Ovary (tissue), 3 donors: ENCODE data around the gene WNT9A.

Source experiments
- EP300 ChIP-seq: sonication (generic); formaldehyde crosslinking; IDR thresholded peaks from one replicate; pipeline ENCODE4 v1.6.1; 2017; ENCODE audit warnings: antibody characterized with exemption
- POLR2A ChIP-seq: fragments of 450-650 bp; IDR thresholded peaks from one replicate; pipeline ENCODE4 v1.6.1; 2017; ENCODE audit warnings: antibody characterized with exemption, mild to moderate bottlenecking, moderate library complexity
- TF ChIP-seq, protein P1 (sequence below), 3 donors: fragments of 450-650 bp in 2 of 3; fragments of 200-600 bp in 1 of 3; IDR thresholded peaks; one replicate each; pipeline versions ENCODE4 v1.5.1 to v1.8.0; 2016 to 2022; ENCODE audit warnings: antibody characterized with exemption in 3 of 3, mild to moderate bottlenecking in 1 of 3
- donor health status: DM: no; HTN: no; CAD: no.

DNA sequence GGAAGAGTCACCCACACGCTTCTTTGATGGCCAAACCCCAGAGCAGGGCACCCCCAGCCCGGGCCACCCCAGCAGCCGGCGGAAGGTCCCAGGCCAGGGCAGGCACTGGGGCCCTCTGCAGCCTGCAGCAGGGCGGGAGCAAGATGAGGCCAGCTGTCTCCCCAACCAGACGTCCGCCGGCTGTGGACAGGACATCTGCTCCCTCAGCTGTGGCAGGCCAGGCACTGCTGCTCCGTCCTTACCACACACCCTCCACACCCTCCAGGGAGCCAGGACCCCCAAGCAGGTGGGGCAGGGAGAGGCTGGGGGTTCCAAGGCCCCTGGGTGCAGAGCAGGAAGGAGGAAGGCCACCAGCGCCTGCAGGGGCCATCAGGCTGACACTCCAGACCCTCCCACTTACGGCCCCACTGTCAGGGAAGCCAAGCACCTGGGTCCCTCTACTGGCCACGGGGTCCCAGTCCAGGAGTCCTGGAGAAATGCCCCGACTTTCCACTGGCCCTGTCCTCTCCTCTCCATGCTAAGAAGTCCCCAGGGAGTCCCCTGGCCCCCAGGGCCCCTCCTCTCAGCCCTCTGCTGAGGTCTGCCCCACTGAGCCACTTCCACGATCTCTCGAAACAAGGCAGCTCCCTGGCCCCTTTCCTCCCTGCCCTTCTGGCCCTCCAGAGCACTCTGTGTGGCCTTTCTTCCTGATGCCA is 5.6 kb downstream of the WNT9A start:
- TF ChIP-seq EP300, result no peak
- no peak for TF ChIP-seq POLR2A
- TF ChIP-seq, protein P1, sequence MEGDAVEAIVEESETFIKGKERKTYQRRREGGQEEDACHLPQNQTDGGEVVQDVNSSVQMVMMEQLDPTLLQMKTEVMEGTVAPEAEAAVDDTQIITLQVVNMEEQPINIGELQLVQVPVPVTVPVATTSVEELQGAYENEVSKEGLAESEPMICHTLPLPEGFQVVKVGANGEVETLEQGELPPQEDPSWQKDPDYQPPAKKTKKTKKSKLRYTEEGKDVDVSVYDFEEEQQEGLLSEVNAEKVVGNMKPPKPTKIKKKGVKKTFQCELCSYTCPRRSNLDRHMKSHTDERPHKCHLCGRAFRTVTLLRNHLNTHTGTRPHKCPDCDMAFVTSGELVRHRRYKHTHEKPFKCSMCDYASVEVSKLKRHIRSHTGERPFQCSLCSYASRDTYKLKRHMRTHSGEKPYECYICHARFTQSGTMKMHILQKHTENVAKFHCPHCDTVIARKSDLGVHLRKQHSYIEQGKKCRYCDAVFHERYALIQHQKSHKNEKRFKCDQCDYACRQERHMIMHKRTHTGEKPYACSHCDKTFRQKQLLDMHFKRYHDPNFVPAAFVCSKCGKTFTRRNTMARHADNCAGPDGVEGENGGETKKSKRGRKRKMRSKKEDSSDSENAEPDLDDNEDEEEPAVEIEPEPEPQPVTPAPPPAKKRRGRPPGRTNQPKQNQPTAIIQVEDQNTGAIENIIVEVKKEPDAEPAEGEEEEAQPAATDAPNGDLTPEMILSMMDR (IDR thresholded peaks at IDR 0.05), result no peak
